ENCODE data around the gene LZTS2. TPM values are rescaled to one million over a fixed set of nuclear protein-coding genes. Genes with fewer than 3 reads are reported as not detected.

Gene LZTS2
- total RNA-seq, 1 experiment from 2014 or later = 69.1 TPM

DNA sequence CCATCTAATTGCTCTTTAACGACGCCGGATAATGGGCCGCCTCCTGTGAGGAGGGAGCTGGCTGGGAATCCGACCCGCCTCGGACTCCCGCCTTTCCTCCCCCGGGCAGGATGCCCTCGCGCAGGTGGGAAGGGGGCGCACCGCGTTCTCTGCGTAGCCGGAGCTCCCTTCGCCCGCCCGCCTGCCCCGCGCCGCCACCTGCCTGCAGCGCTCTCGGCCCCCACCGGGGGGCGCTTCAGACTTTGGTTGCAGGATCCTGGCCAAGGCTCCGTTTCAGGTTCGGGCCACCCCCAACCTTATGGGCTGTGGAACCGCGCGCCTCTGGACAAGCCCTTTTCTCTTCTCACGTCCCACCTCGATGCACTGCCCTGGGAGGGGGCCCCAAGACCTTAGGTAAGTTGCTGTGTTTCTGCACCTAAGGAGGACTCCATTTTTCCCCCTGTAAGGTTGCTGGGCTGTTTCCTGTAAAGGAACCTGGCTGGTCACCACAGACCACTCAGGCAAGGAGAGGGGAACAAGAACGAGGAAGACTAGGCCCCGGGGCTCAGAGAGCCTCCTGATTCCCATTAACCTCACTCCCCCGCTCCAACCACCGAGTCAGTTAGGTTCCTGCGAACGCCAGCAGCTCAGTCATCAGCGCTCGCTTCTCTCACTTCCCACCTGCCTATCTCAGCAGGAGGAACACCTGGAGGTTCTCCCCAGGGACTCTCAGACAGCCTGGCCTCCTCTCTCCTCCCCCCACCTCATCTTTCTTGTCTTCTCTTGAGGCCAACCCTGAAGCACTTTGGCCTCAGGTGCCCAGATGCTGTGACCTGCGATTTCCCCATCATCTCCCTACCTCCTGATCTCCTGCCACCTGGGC lies 50.8 kb downstream of the LZTS2 start:
- H3K9ac ChIP-seq (ENCODE audit: extremely low read depth, insufficient read length, low read length) = no peak overlapping the region
- H3K27ac ChIP-seq (ENCODE audit: insufficient read length, low read depth, low read length) = no peak overlapping the region
- no peak overlapping the region for H2AFZ ChIP-seq (ENCODE audit: low read length)
- TF ChIP-seq, protein P1, sequence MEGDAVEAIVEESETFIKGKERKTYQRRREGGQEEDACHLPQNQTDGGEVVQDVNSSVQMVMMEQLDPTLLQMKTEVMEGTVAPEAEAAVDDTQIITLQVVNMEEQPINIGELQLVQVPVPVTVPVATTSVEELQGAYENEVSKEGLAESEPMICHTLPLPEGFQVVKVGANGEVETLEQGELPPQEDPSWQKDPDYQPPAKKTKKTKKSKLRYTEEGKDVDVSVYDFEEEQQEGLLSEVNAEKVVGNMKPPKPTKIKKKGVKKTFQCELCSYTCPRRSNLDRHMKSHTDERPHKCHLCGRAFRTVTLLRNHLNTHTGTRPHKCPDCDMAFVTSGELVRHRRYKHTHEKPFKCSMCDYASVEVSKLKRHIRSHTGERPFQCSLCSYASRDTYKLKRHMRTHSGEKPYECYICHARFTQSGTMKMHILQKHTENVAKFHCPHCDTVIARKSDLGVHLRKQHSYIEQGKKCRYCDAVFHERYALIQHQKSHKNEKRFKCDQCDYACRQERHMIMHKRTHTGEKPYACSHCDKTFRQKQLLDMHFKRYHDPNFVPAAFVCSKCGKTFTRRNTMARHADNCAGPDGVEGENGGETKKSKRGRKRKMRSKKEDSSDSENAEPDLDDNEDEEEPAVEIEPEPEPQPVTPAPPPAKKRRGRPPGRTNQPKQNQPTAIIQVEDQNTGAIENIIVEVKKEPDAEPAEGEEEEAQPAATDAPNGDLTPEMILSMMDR (conservative IDR thresholded peaks at IDR 0.05) = peak; percentile 86
- peaks cover 5% of the 10 kb centered on the region; the same call in 1 of the 2 replicates for H3K4me1 ChIP-seq (ENCODE audit: insufficient read depth, low read length)
- no peak overlapping the region for H2AK5ac ChIP-seq (ENCODE audit: insufficient read length, low read length)
- peaks cover 48% of the 10 kb centered on the region for H3K27me3 ChIP-seq (ENCODE audit: insufficient read depth, low read length)
- peaks cover 5% of the 10 kb centered on the region for H4K20me1 ChIP-seq (ENCODE audit: control insufficient read depth, insufficient read depth, insufficient read length)
- H2BK20ac ChIP-seq (ENCODE audit: low read depth, low read length, poor library complexity, severe bottlenecking) = no peak overlapping the region
- Mint-ChIP-seq H3K27me3 (ENCODE audit: low read depth) (peaks cover 67% of the 10 kb centered on the region), H3K27ac (peak overlapping the region in 1 of 3 experiments; percentile 62; a peak in 1 of 7 replicates), H3K4me1 (peaks cover 38 to 43% of the 10 kb centered on the region in 2 experiments), H3K36me3 (ENCODE audit: insufficient read depth in 1 of 3, low read depth in 3 of 3) (peaks cover 3 to 5% (median 5%) of the 10 kb centered on the region in 3 experiments; a peak in 5 of 7 replicates), H3K9me3 (peaks cover 0 to 3% of the 10 kb centered on the region in 2 experiments; a peak in 1 of 5 replicates), H3K4me3 (peak overlapping the region; percentile 30 to 69; a peak in 4 of 5 replicates)
- H4K8ac ChIP-seq (replicated peaks; ENCODE audit: insufficient read length, low read depth, low read length) = no peak overlapping the region
- no peak overlapping the region for H3K23ac ChIP-seq (ENCODE audit: insufficient read length, low read depth, low read length)
- H2BK5ac ChIP-seq (ENCODE audit: insufficient read length, low read length) = no peak overlapping the region
- no peak overlapping the region for H2BK15ac ChIP-seq (ENCODE audit: low read depth, low read length)
- peak overlapping the region; percentile 54 for H3K4me2 ChIP-seq (ENCODE audit: insufficient read depth, insufficient read length, low read length)
- H3K18ac ChIP-seq (ENCODE audit: insufficient read length, low read depth, low read length) = no peak overlapping the region
- H4K5ac ChIP-seq (ENCODE audit: insufficient read length, low read depth, low read length) = no peak overlapping the region
- no peak overlapping the region for H3K56ac ChIP-seq (ENCODE audit: insufficient read length, low read depth, low read length)
- peak; percentile 90 for DNase-seq
- H2BK12ac ChIP-seq (ENCODE audit: insufficient read length, low read depth, low read length) = no peak overlapping the region
- no peaks in the 10 kb centered on the region for H3K79me1 ChIP-seq (ENCODE audit: insufficient read depth, low read depth, low read length, poor library complexity, severe bottlenecking)
- no peak overlapping the region for H3K14ac ChIP-seq (ENCODE audit: insufficient read depth, low read length)
- peaks cover 13% of the 10 kb centered on the region for H3K23me2 ChIP-seq (ENCODE audit: insufficient read length, low read depth, low read length, poor library complexity, severe bottlenecking)
- WGBS (ENCODE audit: extremely low coverage, insufficient read length, low lambda C conversion rate) = no CpG with 5 or more reads among the region's 42 CpGs
- H3K4ac ChIP-seq (ENCODE audit: low read depth, low read length) = no peak overlapping the region
- no peak overlapping the region for H3T11ph ChIP-seq (ENCODE audit: low read length)
- H4K91ac ChIP-seq (ENCODE audit: insufficient read length, low read depth, low read length) = no peak overlapping the region
- no peaks in the 10 kb centered on the region for H3K9me3 ChIP-seq (ENCODE audit: control insufficient read depth, low read depth, low read length)
- H3K79me2 ChIP-seq (ENCODE audit: insufficient read depth, low read length) = no peaks in the 10 kb centered on the region
- H2BK120ac ChIP-seq (ENCODE audit: low read depth, low read length, poor library complexity, severe bottlenecking) = no peak overlapping the region
